GM18951 (cell line): Measurements from ENCODE around the gene ARFGAP3.

Source experiments
- POLR2A ChIP-seq: IDR thresholded peaks from 4 replicates; pipeline ENCODE4 v1.6.1; 2011; ENCODE audit warnings: mild to moderate bottlenecking; ENCODE audit not compliant: insufficient read length, insufficient read depth; ENCODE audit errors: extremely low read depth
- in situ Hi-C: fragments of 300-500 bp; cut with MboI; formaldehyde crosslinking; loops from one replicate; pipeline ENCODE4 v1.12.0; 2022; ENCODE audit warnings: low sequenced_read_pairs, mixed read lengths, inconsistent platforms; ENCODE audit not compliant: unreplicated experiment

Gene ARFGAP3

DNA sequence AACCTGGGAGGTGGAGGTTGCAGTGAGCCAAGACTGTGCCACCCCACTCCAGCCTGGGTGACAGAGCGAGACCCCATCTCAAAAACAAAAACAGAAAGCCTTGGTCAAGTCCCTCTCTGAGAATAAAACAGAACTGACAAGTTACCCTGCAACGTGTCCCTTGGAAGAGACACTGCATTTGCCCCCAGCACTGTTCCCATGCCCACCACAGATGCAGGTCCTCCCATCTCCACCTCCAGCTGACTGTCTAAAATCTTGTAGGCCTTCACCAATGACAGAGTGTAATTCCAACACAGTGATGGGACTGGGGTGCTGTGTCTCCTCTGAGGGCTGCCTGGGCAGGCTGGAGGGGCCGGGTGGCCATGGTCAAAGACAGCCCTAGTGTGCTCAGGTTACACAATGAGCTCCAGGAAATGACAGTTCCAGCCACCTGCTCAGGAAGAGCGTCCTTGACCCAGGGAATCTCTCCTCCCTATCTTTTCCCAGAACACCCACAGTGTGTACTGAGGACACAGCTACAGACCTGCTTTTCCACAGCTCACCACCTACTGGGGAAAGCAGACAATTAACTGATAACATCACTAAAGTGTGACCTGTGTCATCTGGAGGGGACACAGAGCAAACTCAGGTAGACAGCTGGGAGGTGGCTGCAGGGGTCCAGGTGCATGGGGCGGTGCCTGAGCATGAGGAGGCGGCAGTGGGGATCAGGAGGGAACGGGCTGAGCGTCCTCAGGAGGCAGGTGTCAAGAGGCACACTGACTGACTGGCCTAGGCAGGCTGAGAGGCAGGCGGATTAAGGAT lies 56.4 kb downstream of the ARFGAP3 start:
- no peak for TF ChIP-seq POLR2A
- in situ Hi-C loops = no loop called here

DNA sequence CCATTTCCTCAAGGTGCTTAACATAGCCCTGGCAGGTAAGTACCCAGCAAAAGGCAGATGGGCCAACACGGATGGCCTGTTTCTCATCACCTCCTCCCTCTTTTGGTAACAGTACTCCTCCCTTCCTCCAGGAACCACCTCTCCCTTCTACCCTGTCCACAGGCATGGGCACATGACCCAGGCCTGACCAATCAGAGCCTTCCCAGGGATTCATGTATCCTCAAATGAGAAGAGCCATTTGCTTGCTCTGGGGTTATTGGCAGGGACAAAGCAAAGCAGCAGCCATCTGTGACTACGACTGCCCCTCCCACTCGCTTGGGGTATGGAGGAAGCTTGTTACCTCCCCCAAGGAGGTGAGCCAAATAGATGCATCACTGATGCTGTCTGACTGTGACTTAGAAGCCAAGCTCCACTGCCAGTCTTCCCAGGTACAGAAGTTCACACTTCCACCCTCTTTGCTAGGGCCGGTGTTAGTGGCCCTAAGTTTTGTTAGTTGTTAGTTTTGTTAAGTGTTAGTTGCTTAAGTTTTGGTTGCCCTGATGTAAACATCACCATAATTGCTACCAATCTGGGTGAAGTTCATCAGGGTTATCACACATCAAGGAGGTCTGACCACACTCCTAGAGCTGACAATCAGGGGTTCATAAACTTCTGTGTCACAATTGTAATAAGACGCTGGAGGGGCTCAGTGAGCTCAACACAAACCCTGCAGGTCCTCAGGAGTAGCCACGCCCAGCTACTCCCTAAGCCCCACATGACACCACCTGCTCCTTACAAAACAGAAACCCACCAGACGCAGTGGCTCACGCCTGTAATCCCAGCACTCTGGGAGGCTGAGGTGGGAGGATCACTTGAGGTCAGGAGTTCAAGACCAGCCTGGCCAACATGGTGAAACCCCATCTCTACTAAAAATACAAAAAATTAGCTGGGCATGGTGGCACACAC lies 57.3 kb downstream of the ARFGAP3 start:
- in situ Hi-C loops = no loop called here
- TF ChIP-seq POLR2A = no peak

DNA sequence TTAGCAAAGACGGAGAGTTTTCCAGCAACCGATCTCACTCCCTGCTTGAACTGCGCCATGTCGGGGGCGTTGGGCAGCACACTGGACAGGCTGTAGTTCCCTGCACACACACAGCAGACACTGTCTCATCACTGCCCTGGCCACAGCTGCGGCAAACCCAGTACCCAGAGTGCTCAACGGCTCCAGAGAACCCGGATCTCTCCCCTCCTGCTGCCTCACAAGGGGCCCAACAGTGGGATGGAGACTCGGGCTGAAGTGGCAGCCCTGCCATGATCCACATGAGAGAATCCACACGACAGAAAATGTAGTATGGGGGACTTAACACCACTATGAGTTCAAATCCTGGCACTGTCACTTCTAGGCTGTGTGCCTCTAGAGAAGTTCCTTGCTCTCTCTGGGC lies 58.0 kb downstream of the ARFGAP3 start:
- in situ Hi-C loops = no loop called here

DNA sequence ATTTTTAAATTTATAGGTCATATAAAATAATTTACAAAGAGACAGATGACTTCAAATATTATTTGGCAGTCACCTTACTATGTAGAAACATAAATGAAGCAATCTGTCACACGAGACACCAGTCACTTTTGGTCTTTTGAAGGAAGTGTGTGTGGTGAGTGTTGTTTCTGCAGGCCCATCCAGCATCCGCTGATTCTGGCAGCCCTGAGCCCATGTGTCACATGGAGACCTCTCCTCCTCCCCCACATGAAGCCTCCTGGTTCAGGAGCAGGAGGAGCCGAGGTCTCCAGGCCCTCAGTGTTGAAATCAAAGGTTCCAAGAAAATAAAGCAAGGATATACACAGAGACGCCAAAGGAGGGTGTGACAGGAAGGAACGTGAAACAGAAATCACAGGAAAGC lies 60.1 kb downstream of the ARFGAP3 start:
- in situ Hi-C loops = no loop called here
- no peak for TF ChIP-seq POLR2A

More for the DNA sequence above, 58.0 kb downstream of the ARFGAP3 start:
- no peak for TF ChIP-seq POLR2A

DNA sequence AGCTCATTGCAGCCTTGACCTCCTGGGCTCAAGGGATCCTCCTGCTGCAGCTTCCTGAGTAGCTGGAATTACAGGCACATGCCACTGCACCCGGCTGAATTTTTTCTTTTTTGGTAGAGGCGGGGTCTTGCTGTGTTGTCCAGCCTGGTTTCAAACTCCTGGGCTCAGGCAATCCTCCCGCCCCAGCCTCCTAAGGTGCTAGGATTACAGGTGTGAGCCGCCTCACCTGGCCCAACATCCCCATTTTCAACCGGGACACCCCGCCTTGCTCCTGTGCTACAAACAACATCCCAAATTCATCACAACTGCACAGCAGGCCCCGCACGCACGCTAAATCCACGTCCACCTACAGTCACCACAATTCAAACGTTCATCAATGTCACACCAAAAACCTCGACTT lies 61.0 kb downstream of the ARFGAP3 start:
- TF ChIP-seq POLR2A = no peak
- in situ Hi-C loops = no loop called here

DNA sequence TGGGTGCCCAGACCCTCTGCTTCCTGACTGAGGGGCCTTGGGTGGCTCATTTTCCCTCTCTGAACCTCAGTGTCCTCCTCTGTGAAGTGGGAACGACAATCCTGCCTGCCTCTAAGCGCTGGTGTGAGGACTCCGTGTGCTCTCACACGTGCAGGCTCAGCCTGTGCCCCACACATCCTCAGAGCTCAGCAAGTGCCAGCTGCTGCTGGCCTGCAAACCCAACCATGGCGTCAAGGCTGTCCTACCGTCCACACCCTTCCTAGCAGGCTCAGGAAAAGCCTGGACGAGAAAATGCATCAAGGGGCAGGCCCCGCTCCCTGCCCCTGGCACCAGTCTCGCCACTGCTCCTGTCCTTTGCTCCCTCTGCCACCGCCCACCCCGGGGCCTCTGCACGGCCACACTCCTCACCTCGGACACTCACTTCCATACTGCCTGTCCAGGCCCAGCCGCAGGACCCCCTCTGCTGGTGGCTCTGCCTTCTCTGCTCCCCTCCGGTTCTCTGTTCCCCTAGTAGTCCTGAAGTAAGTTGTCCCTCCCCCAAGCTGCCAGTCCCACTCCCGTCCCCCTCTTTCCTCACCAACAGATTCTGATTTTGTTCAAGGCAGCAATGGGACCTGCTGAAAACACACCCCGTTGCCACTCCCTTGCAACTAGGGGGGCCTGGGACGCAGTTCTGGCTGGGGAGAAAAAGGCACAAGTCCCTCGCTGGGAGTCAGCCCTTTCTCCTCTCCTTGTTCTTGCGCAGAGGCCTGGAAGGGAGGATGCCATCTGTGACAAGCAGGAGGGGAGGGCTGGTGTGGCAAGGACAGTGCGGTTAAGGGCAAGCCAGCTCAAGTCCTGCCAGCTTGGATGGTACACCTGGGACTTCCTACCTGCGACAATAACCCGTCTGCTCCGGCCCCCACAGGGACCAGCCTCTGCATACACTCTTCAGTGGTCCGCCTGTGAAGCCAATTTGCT lies 62.2 kb downstream of the ARFGAP3 start:
- TF ChIP-seq POLR2A = no peak
- in situ Hi-C loops = no loop called here

DNA sequence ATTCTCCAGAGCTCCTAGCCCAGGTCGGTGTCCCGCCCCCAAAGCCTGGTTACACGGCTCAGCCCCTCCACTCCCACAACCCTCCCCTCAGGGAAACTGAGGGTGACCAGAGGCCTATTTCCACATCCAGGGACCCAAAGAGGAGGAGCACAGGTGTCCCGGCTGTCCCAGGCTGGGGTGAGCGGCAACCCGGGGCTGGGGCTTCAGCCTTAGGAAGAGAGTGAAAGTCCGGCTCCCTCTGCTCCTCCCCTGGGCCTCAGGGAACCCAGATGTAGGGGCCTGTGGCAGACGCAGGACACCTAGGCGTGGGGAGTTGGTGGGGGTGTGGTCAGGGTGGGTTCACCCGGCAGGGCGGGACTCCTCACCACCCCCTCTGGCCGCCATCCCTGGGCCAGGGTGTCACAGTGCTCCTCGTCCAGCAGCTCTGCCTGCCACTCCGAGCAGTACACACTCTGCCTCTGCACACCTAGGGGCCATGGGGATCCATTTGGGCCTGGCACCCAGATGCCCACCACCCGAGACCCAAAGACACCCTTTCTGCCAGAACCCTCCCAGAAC lies 63.1 kb downstream of the ARFGAP3 start:
- TF ChIP-seq POLR2A = no peak
- in situ Hi-C loops = no loop called here

DNA sequence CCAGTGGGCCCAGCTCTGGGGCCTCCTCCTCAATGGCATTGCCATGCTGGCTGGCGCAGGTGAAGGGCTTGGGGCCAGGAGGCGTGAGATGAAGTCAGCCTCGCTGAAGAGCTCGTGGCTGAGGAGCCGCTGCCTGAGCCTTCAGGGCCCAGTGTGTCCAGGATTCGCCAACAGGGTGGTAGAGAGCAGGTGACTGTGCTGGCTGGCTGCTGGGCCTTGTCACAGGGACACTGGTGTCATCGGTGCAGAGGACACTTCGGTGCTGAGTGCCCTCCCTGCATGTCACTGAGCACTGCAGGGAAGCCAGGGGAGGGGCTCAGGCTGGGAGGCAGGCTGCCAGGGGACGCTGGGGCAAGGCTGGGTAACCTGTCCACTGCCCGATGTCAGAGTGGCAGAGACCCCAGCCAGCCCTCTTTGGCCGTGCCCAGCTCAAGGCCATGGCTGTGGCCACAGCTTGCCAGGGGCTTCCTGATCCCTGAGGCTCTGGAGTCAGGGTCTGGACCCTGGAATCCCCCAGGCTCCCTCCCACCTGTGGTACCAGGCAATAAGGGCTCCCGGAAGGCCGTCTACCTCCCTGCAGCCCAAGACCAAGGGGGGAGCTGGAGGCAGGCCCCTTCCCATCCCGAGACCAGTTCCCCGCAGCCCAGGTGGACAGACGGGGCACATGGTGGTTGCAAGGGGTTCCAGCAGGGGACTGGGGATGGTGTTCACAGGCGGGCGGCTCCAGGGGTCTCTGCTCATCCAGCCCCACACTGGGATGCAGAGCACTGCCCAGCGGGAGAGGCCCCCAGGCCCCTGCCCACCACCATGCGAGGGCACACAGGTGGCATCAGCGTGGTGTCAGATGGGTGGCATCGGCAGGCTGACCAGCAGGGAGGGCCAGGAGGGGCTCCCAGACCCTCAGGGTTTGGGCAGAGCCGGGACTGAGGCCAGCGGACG lies 63.9 kb downstream of the ARFGAP3 start:
- in situ Hi-C loops = no loop called here
- TF ChIP-seq POLR2A = no peak

DNA sequence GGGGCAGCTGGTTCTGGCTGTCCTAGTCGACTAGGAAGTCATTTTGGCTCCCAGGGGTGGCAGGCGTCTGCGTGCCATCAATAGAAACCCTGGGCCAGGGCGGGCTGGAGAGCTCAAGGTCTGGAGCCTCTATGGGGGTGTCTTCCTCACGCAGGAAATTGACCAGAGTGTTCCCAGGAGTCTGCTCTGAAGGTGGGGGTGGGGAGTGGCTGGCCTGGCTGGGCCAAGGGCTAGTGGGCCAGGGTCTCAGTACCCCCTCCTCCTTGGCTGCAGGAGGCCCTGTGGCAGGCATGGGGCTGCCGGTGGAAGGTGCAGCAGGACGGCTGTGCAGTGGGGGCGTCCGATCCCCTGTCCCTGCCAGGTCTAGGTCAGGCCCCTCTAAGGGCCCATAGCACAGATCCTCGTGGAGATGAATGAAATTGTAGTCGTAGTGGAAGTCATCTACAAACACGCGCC lies 64.6 kb downstream of the ARFGAP3 start:
- TF ChIP-seq POLR2A = no peak
- in situ Hi-C loops = no loop called here

DNA sequence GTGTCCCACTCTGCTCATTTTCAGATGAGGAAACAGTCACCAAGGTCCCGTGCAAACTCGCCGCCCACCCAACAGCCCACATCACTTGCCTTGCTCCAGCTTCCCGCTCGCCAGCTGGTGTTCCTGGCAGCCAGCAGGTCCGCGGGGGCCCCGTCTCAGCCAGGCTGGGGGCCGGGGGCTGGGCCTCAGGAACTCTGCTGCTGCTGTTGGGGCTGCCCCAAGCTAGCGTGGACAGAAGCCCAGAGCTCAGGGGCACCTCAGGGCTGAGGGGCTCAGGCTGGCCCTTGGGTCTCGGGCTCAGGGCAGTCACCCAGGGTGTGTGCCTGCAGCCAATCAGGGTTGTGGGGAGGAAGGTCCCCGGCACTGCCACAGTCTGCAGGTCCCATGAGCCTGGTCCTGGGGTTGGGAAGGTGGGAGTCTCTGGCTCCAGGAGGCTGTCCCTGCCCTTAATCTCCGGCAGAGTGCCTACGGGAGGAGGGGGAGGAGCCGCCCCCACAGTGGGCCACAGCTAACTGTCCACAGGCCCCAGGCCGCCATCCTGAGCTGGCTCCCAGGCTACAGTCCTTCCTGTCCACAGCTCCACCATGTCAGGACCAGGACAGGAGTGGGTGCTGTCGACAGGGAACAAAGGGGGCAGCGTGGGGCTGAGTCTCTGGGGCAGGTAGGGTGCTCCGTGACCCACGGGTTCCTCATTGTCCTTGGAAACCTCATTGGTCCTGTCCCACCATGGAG lies 65.2 kb downstream of the ARFGAP3 start:
- no peak for TF ChIP-seq POLR2A
- in situ Hi-C loops = no loop called here

DNA sequence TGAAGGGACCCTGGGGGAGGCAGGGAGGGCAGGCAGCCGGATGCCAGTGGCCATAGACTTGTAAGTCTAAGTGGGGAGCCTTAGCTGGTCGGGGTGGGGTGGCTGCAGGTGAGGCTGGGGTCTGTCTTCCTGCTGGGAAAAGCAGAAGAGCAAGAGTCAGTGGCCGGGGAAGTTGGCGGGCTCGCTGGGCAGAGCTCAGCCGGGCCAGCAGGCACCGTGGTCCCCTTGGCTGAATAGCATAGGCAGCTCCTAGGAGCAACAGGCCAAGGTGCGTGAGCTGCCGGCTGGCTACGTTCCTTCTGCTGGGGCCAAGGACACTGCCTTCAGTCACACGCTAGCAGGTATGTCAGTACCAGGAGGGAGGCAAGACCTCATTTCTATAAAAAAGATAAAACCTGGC lies 68.6 kb downstream of the ARFGAP3 start:
- TF ChIP-seq POLR2A = no peak
- in situ Hi-C loops = no loop called here

DNA sequence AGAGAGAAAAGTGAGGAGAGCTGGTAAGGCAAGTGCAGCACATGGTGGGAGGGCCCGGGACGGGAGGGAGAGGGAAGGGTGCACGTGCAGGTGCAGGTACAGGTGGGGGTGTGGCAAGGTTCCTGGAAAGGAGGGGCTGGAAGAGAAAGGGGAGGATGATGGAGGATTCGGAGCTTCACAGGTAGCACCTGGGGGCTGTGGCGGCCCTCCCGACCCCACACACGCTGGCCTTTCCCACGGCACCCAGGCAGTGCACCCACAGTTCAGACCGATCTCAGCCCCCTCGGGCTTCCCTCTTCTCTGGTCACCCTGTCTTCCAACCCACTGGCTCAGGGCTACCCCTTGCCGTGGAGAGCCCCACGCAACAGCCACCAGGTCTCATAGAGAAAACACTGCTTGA lies 69.1 kb downstream of the ARFGAP3 start:
- in situ Hi-C loops = no loop called here
- no peak for TF ChIP-seq POLR2A
